HEK293 (cell line): ENCODE data around the gene ENDOG.

Experiments used
- PRDM2 ChIP-seq: fragments of 450-650 bp; formaldehyde crosslinking; IDR thresholded peaks from 2 replicates; pipeline ENCODE4 v1.5.1; 2016; ENCODE audit warnings: missing biosample characterization, missing genetic modification characterization, borderline replicate concordance
- REST ChIP-seq: fragments of 450-650 bp; formaldehyde crosslinking; IDR thresholded peaks from 2 replicates; pipeline ENCODE4 v1.5.1; 2016; ENCODE audit warnings: missing biosample characterization, missing genetic modification characterization
- SP2 ChIP-seq: fragments of 450-650 bp; formaldehyde crosslinking; IDR thresholded peaks from 2 replicates; pipeline ENCODE4 v1.5.1; 2016; ENCODE audit warnings: missing biosample characterization, missing genetic modification characterization
- TRIM28 ChIP-seq: IDR thresholded peaks from 2 replicates; pipeline ENCODE4 v1.6.1; 2011; ENCODE audit warnings: low read length, control low read depth, borderline replicate concordance
- ZBTB8A ChIP-seq: fragments of 450-650 bp; formaldehyde crosslinking; IDR thresholded peaks from 2 replicates; pipeline ENCODE4 v1.5.1; 2016; ENCODE audit warnings: missing biosample characterization, missing genetic modification characterization
- ZNF10 ChIP-seq: fragments of 450-650 bp; formaldehyde crosslinking; IDR thresholded peaks from 2 replicates; pipeline ENCODE4 v1.5.1; 2017; ENCODE audit warnings: missing biosample characterization, missing genetic modification characterization
- ZNF114 ChIP-seq: fragments of 450-650 bp; formaldehyde crosslinking; IDR thresholded peaks from 2 replicates; pipeline ENCODE4 v1.5.0; 2017; ENCODE audit warnings: missing biosample characterization, missing genetic modification characterization
- ZNF133 ChIP-seq: fragments of 450-650 bp; formaldehyde crosslinking; IDR thresholded peaks from 2 replicates; pipeline ENCODE4 v1.5.1; 2016; ENCODE audit warnings: missing biosample characterization, missing genetic modification characterization
- ZNF391 ChIP-seq: fragments of 450-650 bp; formaldehyde crosslinking; IDR thresholded peaks from 2 replicates; pipeline ENCODE4 v1.5.1; 2016; ENCODE audit warnings: low read depth, missing biosample characterization, missing genetic modification characterization, borderline replicate concordance
- ZNF670 ChIP-seq: fragments of 450-650 bp; formaldehyde crosslinking; IDR thresholded peaks from 2 replicates; pipeline ENCODE4 v1.5.1; 2016; ENCODE audit warnings: missing biosample characterization, missing genetic modification characterization, low read depth
- ZSCAN16 ChIP-seq: fragments of 450-650 bp; formaldehyde crosslinking; IDR thresholded peaks from 2 replicates; pipeline ENCODE4 v1.5.1; 2016; ENCODE audit warnings: missing biosample characterization, missing genetic modification characterization
- TF ChIP-seq, protein P1 (sequence below): fragments of 450-650 bp; formaldehyde crosslinking; IDR thresholded peaks from 2 replicates; pipeline ENCODE4 v1.5.1; 2016; ENCODE audit warnings: missing biosample characterization, missing genetic modification characterization
- TF ChIP-seq, protein P2 (sequence below): fragments of 450-650 bp; formaldehyde crosslinking; IDR thresholded peaks from 2 replicates; pipeline ENCODE4 v1.5.1; 2017; ENCODE audit warnings: missing biosample characterization, missing genetic modification characterization

- TF ChIP-seq ZNF114 (tag by site-specific recombination) (no peak), TRIM28 (no peak), SP2 (tag by site-specific recombination) (peak; percentile 79), PRDM2 (tag by site-specific recombination) (no peak), REST (tag by site-specific recombination) (0 out of 2 replicates have a peak, but pooled peaks have one; percentile 19), ZNF670 (tag by site-specific recombination) (no peak), ZNF10 (no peak), ZBTB8A (tag by site-specific recombination) (peak; percentile 77), ZNF391 (peak; percentile 93), ZNF133 (no peak), ZSCAN16 (tag by site-specific recombination) (no peak)
- TF ChIP-seq, protein P1, sequence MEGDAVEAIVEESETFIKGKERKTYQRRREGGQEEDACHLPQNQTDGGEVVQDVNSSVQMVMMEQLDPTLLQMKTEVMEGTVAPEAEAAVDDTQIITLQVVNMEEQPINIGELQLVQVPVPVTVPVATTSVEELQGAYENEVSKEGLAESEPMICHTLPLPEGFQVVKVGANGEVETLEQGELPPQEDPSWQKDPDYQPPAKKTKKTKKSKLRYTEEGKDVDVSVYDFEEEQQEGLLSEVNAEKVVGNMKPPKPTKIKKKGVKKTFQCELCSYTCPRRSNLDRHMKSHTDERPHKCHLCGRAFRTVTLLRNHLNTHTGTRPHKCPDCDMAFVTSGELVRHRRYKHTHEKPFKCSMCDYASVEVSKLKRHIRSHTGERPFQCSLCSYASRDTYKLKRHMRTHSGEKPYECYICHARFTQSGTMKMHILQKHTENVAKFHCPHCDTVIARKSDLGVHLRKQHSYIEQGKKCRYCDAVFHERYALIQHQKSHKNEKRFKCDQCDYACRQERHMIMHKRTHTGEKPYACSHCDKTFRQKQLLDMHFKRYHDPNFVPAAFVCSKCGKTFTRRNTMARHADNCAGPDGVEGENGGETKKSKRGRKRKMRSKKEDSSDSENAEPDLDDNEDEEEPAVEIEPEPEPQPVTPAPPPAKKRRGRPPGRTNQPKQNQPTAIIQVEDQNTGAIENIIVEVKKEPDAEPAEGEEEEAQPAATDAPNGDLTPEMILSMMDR (tag by site-specific recombination), result peak; percentile 54
- TF ChIP-seq, protein P2, sequence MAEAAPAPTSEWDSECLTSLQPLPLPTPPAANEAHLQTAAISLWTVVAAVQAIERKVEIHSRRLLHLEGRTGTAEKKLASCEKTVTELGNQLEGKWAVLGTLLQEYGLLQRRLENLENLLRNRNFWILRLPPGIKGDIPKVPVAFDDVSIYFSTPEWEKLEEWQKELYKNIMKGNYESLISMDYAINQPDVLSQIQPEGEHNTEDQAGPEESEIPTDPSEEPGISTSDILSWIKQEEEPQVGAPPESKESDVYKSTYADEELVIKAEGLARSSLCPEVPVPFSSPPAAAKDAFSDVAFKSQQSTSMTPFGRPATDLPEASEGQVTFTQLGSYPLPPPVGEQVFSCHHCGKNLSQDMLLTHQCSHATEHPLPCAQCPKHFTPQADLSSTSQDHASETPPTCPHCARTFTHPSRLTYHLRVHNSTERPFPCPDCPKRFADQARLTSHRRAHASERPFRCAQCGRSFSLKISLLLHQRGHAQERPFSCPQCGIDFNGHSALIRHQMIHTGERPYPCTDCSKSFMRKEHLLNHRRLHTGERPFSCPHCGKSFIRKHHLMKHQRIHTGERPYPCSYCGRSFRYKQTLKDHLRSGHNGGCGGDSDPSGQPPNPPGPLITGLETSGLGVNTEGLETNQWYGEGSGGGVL (tag by site-specific recombination), result peak; percentile 79
Observed at GRCh38 chr9:128771745-128772519, 46.4 kb upstream of the ENDOG start, which contains the start of gene ZER1.
